GM19043 (cell line): ENCODE measurements around the gene PAK1.

ENCODE experiments used
- ATAC-seq: cut with Tn5 transposase; IDR thresholded peaks from one replicate; pipeline ENCODE4 v1.9.1; 2021; ENCODE audit warnings: low read depth; ENCODE audit not compliant: unreplicated experiment

The PAK1 gene

DNA sequence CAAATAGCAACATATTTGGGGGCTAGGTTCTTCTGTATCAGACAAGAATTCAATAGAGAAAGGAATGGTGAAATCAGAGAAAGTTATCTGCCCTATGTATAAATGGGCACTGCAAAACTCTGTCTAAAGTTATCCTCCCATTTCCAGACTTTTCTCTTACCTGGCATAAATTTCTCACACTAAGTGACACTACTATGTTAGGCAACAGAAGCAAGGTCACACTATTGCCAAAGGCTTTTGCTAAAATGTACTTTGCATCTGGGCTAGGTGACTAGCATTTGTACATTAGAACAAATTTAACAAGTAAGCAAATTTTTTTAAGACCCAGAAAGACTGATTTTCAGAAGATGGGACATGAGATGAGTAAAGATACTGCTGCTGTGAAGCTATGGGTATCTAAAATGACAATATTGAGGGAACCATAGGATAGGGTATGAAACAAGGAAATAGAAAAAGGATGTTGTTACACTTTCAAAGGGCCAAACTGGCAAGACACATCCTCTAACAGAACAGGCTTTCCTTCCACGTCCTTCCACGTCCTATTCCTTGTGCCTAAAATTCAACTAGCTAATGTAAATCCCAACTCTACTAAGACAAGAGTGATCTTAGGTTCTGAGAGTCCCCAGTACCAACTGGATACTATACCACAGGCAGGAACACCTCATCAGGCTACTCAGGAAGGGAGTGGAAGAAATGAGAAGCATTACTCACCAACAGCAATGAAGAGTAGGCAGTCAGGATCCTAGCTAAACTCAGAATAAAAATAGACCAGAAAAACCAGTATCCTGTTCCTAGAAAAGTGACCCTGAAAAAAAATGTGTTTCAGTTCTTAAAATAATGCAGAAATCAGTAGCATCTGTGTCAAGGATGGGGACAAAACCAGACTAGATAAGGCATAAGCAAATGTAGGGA lies 195.0 kb downstream of the PAK1 start:
- no peak for ATAC-seq

GRCh38 chr11:77276271-77276670 lies 197.6 kb downstream of the PAK1 start:
- ATAC-seq = no peak
